ENCODE data around the gene RNASEH2C.

DNA sequence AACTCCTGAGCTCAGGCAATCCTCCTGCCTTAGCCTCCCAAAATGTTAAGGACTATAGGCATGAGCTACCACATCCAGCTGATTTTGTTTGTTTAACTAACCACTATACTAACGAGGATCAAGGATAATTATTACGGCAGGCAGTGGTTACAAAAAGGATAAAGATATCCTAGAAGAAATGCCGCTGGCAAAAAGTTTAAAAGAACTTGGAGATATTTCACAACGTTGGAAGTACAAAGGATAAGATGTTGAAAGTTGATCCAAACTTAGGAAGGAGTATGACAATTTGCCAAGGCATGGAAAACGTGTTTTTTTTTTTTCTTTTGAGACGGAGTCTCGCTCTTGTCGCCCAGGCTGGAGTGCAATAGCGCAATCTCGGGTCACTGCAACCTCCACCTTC is 46.8 kb upstream of the RNASEH2C start:
- TF ChIP-seq, protein P1, sequence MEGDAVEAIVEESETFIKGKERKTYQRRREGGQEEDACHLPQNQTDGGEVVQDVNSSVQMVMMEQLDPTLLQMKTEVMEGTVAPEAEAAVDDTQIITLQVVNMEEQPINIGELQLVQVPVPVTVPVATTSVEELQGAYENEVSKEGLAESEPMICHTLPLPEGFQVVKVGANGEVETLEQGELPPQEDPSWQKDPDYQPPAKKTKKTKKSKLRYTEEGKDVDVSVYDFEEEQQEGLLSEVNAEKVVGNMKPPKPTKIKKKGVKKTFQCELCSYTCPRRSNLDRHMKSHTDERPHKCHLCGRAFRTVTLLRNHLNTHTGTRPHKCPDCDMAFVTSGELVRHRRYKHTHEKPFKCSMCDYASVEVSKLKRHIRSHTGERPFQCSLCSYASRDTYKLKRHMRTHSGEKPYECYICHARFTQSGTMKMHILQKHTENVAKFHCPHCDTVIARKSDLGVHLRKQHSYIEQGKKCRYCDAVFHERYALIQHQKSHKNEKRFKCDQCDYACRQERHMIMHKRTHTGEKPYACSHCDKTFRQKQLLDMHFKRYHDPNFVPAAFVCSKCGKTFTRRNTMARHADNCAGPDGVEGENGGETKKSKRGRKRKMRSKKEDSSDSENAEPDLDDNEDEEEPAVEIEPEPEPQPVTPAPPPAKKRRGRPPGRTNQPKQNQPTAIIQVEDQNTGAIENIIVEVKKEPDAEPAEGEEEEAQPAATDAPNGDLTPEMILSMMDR (IDR thresholded peaks at IDR 0.05; ENCODE audit: poor library complexity), result no peak
- TF ChIP-seq EZH2 (IDR thresholded peaks at IDR 0.05; ENCODE audit: borderline replicate concordance), result no peak

All from hepatocyte (in vitro differentiated cells).